ENCODE data around the gene GPC6.

Gene GPC6

GRCh38 chr13:93819331-93819890 is 592.8 kb downstream of the GPC6 start:
- no peaks in the 10 kb centered on the region for H3K9me3 ChIP-seq (ENCODE audit: insufficient read depth, low read length)
- no peak overlapping the region for H3K9ac ChIP-seq (ENCODE audit: low read length)
- H3K4me2 ChIP-seq (ENCODE audit: low read length): no peak overlapping the region
- H2AFZ ChIP-seq (ENCODE audit: low read depth, low read length): no peak overlapping the region
- no peaks in the 10 kb centered on the region for H4K20me1 ChIP-seq (ENCODE audit: insufficient read depth, low read length)
- H3K27me3 ChIP-seq (ENCODE audit: low read depth, low read length): peaks cover 3% of the 10 kb centered on the region; the same call in 1 of the 2 replicates
- no peaks in the 10 kb centered on the region for H3K36me3 ChIP-seq (replicated peaks; ENCODE audit: low read depth, low read length)
- H3K27ac ChIP-seq (ENCODE audit: low read length): no peak overlapping the region
- TF ChIP-seq EZH2phosphoT487 (IDR thresholded peaks at IDR 0.05; ENCODE audit: low read depth): no peak
- TF ChIP-seq CTCF (IDR thresholded peaks at IDR 0.05; ENCODE audit: low read depth, low read length): no peak
- no peaks in the 10 kb centered on the region for H3K79me2 ChIP-seq (ENCODE audit: low read length)
- H3K4me1 ChIP-seq (ENCODE audit: low read length): no peaks in the 10 kb centered on the region
- no peak overlapping the region for H3K4me3 ChIP-seq (ENCODE audit: low read length)

- no peaks in the 10 kb centered on the region for H4K20me1 ChIP-seq (ENCODE audit: insufficient read depth, low read length)
- H3K27ac ChIP-seq (ENCODE audit: low read length): no peak overlapping the region
- no peak overlapping the region for H3K4me2 ChIP-seq (ENCODE audit: low read length)
- no peak overlapping the region for H2AFZ ChIP-seq (ENCODE audit: low read depth, low read length)
- H3K36me3 ChIP-seq (replicated peaks; ENCODE audit: low read depth, low read length): no peaks in the 10 kb centered on the region
- no peaks in the 10 kb centered on the region for H3K79me2 ChIP-seq (ENCODE audit: low read length)
- H3K9ac ChIP-seq (ENCODE audit: low read length): no peak overlapping the region
- no peaks in the 10 kb centered on the region for H3K4me1 ChIP-seq (ENCODE audit: low read length)
- H3K9me3 ChIP-seq (ENCODE audit: insufficient read depth, low read length): no peaks in the 10 kb centered on the region
- H3K4me3 ChIP-seq (ENCODE audit: low read length): no peak overlapping the region
- TF ChIP-seq EZH2phosphoT487 (IDR thresholded peaks at IDR 0.05; ENCODE audit: low read depth): no peak
- TF ChIP-seq CTCF (IDR thresholded peaks at IDR 0.05; ENCODE audit: low read depth, low read length): no peak
- H3K27me3 ChIP-seq (ENCODE audit: low read depth, low read length): 0 out of 2 replicates have a peak, but pooled peaks cover 3% of the 10 kb centered on the region
Observed at GRCh38 chr13:93824286-93824685, 597.7 kb downstream of the GPC6 start.

GRCh38 chr13:93834051-93834450 is 607.4 kb downstream of the GPC6 start:
- no peak overlapping the region for H2AFZ ChIP-seq (ENCODE audit: low read depth, low read length)
- TF ChIP-seq EZH2phosphoT487 (IDR thresholded peaks at IDR 0.05; ENCODE audit: low read depth) (no peak), CTCF (IDR thresholded peaks at IDR 0.05; ENCODE audit: low read depth, low read length) (no peak)
- no peak overlapping the region for H3K4me2 ChIP-seq (ENCODE audit: low read length)
- H3K9ac ChIP-seq (ENCODE audit: low read length): no peak overlapping the region
- no peak overlapping the region for H3K4me3 ChIP-seq (ENCODE audit: low read length)
- H3K27me3 ChIP-seq (ENCODE audit: low read depth, low read length): no peaks in the 10 kb centered on the region
- H3K4me1 ChIP-seq (ENCODE audit: low read length): no peaks in the 10 kb centered on the region
- no peaks in the 10 kb centered on the region for H3K9me3 ChIP-seq (ENCODE audit: insufficient read depth, low read length)
- no peaks in the 10 kb centered on the region for H3K79me2 ChIP-seq (ENCODE audit: low read length)
- no peaks in the 10 kb centered on the region for H3K36me3 ChIP-seq (replicated peaks; ENCODE audit: low read depth, low read length)
- no peak overlapping the region for H3K27ac ChIP-seq (ENCODE audit: low read length)
- H4K20me1 ChIP-seq (ENCODE audit: insufficient read depth, low read length): no peaks in the 10 kb centered on the region

- H3K4me1 ChIP-seq (ENCODE audit: low read length): peaks cover 13% of the 10 kb centered on the region
- no peak overlapping the region for H3K4me3 ChIP-seq (ENCODE audit: low read length)
- no peak overlapping the region for H3K4me2 ChIP-seq (ENCODE audit: low read length)
- no peak overlapping the region for H3K27ac ChIP-seq (ENCODE audit: low read length)
- no peaks in the 10 kb centered on the region for H3K27me3 ChIP-seq (ENCODE audit: low read depth, low read length)
- H4K20me1 ChIP-seq (ENCODE audit: insufficient read depth, low read length): no peaks in the 10 kb centered on the region
- H3K36me3 ChIP-seq (replicated peaks; ENCODE audit: low read depth, low read length): no peaks in the 10 kb centered on the region
- H3K9ac ChIP-seq (ENCODE audit: low read length): no peak overlapping the region
- TF ChIP-seq CTCF (IDR thresholded peaks at IDR 0.05; ENCODE audit: low read depth, low read length) (no peak), EZH2phosphoT487 (IDR thresholded peaks at IDR 0.05; ENCODE audit: low read depth) (no peak)
- H2AFZ ChIP-seq (ENCODE audit: low read depth, low read length): no peak overlapping the region
- no peaks in the 10 kb centered on the region for H3K79me2 ChIP-seq (ENCODE audit: low read length)
- H3K9me3 ChIP-seq (ENCODE audit: insufficient read depth, low read length): no peaks in the 10 kb centered on the region
Observed at GRCh38 chr13:93843082-93843481, 616.5 kb downstream of the GPC6 start.
